ENCODE data around the gene ITGB7.

DNA sequence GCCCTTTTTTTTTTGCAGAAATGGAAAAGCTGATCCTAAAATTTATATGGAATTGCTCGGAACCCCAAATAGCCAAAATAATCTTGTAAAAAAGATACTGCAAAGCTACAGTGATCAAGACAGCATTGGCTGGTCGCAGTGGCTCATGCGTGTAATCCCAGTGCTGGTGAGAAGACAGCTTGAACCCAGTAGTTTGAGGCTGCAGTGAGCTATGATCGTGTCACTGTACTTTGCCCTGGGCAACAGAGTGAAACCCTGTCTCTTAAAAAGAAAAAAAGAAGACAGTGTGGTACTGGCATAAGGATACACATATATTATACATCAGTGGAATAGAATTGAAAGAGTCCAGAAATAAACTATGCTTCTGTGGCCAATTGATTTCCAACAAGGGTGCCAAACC, 5.4 kb downstream of the ITGB7 start:
- TF ChIP-seq, protein P1, sequence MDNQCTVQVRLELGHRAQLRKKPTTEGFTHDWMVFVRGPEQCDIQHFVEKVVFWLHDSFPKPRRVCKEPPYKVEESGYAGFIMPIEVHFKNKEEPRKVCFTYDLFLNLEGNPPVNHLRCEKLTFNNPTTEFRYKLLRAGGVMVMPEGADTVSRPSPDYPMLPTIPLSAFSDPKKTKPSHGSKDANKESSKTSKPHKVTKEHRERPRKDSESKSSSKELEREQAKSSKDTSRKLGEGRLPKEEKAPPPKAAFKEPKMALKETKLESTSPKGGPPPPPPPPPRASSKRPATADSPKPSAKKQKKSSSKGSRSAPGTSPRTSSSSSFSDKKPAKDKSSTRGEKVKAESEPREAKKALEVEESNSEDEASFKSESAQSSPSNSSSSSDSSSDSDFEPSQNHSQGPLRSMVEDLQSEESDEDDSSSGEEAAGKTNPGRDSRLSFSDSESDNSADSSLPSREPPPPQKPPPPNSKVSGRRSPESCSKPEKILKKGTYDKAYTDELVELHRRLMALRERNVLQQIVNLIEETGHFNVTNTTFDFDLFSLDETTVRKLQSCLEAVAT (IDR thresholded peaks at IDR 0.05): no peak
- TF ChIP-seq POLR2A (conservative IDR thresholded peaks at IDR 0.05): no peak
- TF ChIP-seq ZNF445 (CRISPR knock-in tag; IDR thresholded peaks at IDR 0.05; ENCODE audit: low read depth): no peak
- TF ChIP-seq CC2D1A (IDR thresholded peaks at IDR 0.05): no peak
- no peak for TF ChIP-seq NR4A1 (CRISPR knock-in tag; IDR thresholded peaks at IDR 0.05)
- TF ChIP-seq NR4A1 (tag; IDR thresholded peaks at IDR 0.05): no peak
- no peak for TF ChIP-seq ZFP36 (IDR thresholded peaks at IDR 0.05; ENCODE audit: low read depth, low read length, partially characterized antibody)
- TF ChIP-seq NRF1 (conservative IDR thresholded peaks at IDR 0.05 in 1 of 2, IDR thresholded peaks at IDR 0.05 in 1 of 2): no peak
